ENCODE results near the gene RSPH1.

- TF ChIP-seq CTCF (conservative IDR thresholded peaks at IDR 0.05; ENCODE audit: low read depth, low read length) (no peak), EZH2phosphoT487 (IDR thresholded peaks at IDR 0.05; ENCODE audit: borderline replicate concordance, low read length) (no peak)
Observed at GRCh38 chr21:42532466-42533181, 36.6 kb upstream of the RSPH1 start.
